Measurements from ENCODE around the gene COL15A1. TPM values are rescaled to one million over a fixed set of nuclear protein-coding genes. Genes with fewer than 3 reads are reported as not detected.

COL15A1 gene
- total RNA-seq, 2 experiments from 2014 or later: not detected

- H3K36me3 Mint-ChIP-seq (ENCODE audit: low read depth): no peaks in the 10 kb centered on the region
- peaks cover 19% of the 10 kb centered on the region for H3K4me1 Mint-ChIP-seq
- DNase-seq (peak; percentile 79), ATAC-seq (peak; percentile 75)
- ChIA-PET CTCF (interaction anchor here (0.5 to 8.4 kb wide), 25 partner anchors 10 to 1312 kb away, joined by 3 to 122 read pairs (median 5); no protein-coding TSS in a partner anchor), POLR2A (interaction anchor here (0.6 kb wide), 1 partner anchor 11 kb away, joined by 3 read pairs; no protein-coding TSS in a partner anchor)
- H3K4me3 Mint-ChIP-seq: no peak overlapping the region
- intact Hi-C loops (cut with DNase I, micrococcal nuclease): loop anchor here (1.0 to 10.0 kb wide), 4 partner anchors 24 to 192 kb away; no protein-coding TSS in a partner anchor
- H3K27me3 Mint-ChIP-seq: no peaks in the 10 kb centered on the region
- no peak overlapping the region for H3K27ac Mint-ChIP-seq
- no peaks in the 10 kb centered on the region for H3K9me3 Mint-ChIP-seq (ENCODE audit: low read depth)
These were observed 54.9 kb downstream of the COL15A1 start for GRCh38 chr9:98998441-98999151.

GRCh38 chr9:98999152-98999525 is 55.4 kb downstream of the COL15A1 start:
- H3K9me3 Mint-ChIP-seq (ENCODE audit: low read depth): no peaks in the 10 kb centered on the region
- H3K4me1 Mint-ChIP-seq: peaks cover 16% of the 10 kb centered on the region
- POLR2A ChIA-PET: interaction anchor here (0.7 kb wide), 1 partner anchor 224 kb away, joined by 3 read pairs; no protein-coding TSS in a partner anchor
- CTCF ChIA-PET: interaction anchor here (0.6 to 8.4 kb wide), 11 partner anchors 11 to 193 kb away, joined by 3 to 122 read pairs (median 5); no protein-coding TSS in a partner anchor
- H3K27ac Mint-ChIP-seq: no peak overlapping the region
- no peaks in the 10 kb centered on the region for H3K36me3 Mint-ChIP-seq (ENCODE audit: low read depth)
- ATAC-seq (no peak), DNase-seq (no peak)
- no peak overlapping the region for H3K4me3 Mint-ChIP-seq
- no peaks in the 10 kb centered on the region for H3K27me3 Mint-ChIP-seq
- intact Hi-C loops (cut with DNase I, micrococcal nuclease): loop anchor here (1.0 to 10.0 kb wide), 3 partner anchors 24 to 151 kb away; no protein-coding TSS in a partner anchor

GRCh38 chr9:99000476-99001395 is 57.0 kb downstream of the COL15A1 start:
- H3K4me3 Mint-ChIP-seq: no peak overlapping the region
- H3K36me3 Mint-ChIP-seq (ENCODE audit: low read depth): no peaks in the 10 kb centered on the region
- ATAC-seq (peak; percentile 71), DNase-seq (peak; percentile 74)
- peaks cover 16% of the 10 kb centered on the region for H3K4me1 Mint-ChIP-seq
- intact Hi-C loops (cut with DNase I, micrococcal nuclease): loop anchor here (1.0 kb wide), 2 partner anchors 25 to 140 kb away; no protein-coding TSS in a partner anchor
- CTCF ChIA-PET: interaction anchor here (0.7 to 8.4 kb wide), 8 partner anchors 9 to 153 kb away, joined by 3 to 122 read pairs (median 5); no protein-coding TSS in a partner anchor
- no peaks in the 10 kb centered on the region for H3K9me3 Mint-ChIP-seq (ENCODE audit: low read depth)
- POLR2A ChIA-PET: no interaction called here
- no peaks in the 10 kb centered on the region for H3K27me3 Mint-ChIP-seq
- peak overlapping the region; percentile 61 for H3K27ac Mint-ChIP-seq

GRCh38 chr9:99001892-99002291 is 58.2 kb downstream of the COL15A1 start:
- ChIA-PET CTCF (interaction anchor here (0.6 to 8.4 kb wide), 6 partner anchors 7 to 159 kb away, joined by 3 to 122 read pairs (median 6); no protein-coding TSS in a partner anchor), POLR2A (no interaction called here)
- intact Hi-C loops (cut with DNase I, micrococcal nuclease): no loop called here
- Mint-ChIP-seq H3K9me3 (ENCODE audit: low read depth) (no peaks in the 10 kb centered on the region), H3K27me3 (no peaks in the 10 kb centered on the region), H3K27ac (no peak overlapping the region), H3K4me3 (no peak overlapping the region), H3K4me1 (peaks cover 16% of the 10 kb centered on the region), H3K36me3 (ENCODE audit: low read depth) (no peaks in the 10 kb centered on the region)
- ATAC-seq (no peak), DNase-seq (no peak)

GRCh38 chr9:99002706-99003105 is 59.0 kb downstream of the COL15A1 start:
- ChIA-PET CTCF (interaction anchor here (1.1 to 8.4 kb wide), 4 partner anchors 8 to 147 kb away, joined by 3 to 122 read pairs (median 12); no protein-coding TSS in a partner anchor), POLR2A (no interaction called here)
- Mint-ChIP-seq H3K36me3 (ENCODE audit: low read depth) (no peaks in the 10 kb centered on the region), H3K27ac (no peak overlapping the region), H3K4me3 (no peak overlapping the region), H3K9me3 (ENCODE audit: low read depth) (no peaks in the 10 kb centered on the region), H3K27me3 (no peaks in the 10 kb centered on the region), H3K4me1 (peaks cover 16% of the 10 kb centered on the region)
- DNase-seq (no peak), ATAC-seq (no peak)
- intact Hi-C loops (cut with DNase I, micrococcal nuclease): no loop called here

GRCh38 chr9:99003308-99003707 is 59.6 kb downstream of the COL15A1 start:
- POLR2A ChIA-PET: no interaction called here
- Mint-ChIP-seq H3K4me1 (peaks cover 16% of the 10 kb centered on the region), H3K27me3 (no peaks in the 10 kb centered on the region), H3K27ac (no peak overlapping the region), H3K36me3 (ENCODE audit: low read depth) (no peaks in the 10 kb centered on the region), H3K9me3 (ENCODE audit: low read depth) (no peaks in the 10 kb centered on the region), H3K4me3 (no peak overlapping the region)
- CTCF ChIA-PET: interaction anchor here (0.6 to 8.4 kb wide), 5 partner anchors 8 to 742 kb away, joined by 3 to 122 read pairs (median 4); no protein-coding TSS in a partner anchor
- DNase-seq (no peak), ATAC-seq (no peak)
- intact Hi-C loops (cut with DNase I, micrococcal nuclease): no loop called here

GRCh38 chr9:99004115-99004514 is 60.4 kb downstream of the COL15A1 start:
- intact Hi-C loops (cut with DNase I, micrococcal nuclease): no loop called here
- CTCF ChIA-PET: no interaction called here

GRCh38 chr9:99004717-99005460 is 61.2 kb downstream of the COL15A1 start:
- H3K4me1 Mint-ChIP-seq: peaks cover 16% of the 10 kb centered on the region
- POLR2A ChIA-PET: interaction anchor here (0.6 kb wide), 1 partner anchor 903 kb away, joined by 9 read pairs; no protein-coding TSS in a partner anchor
- CTCF ChIA-PET: interaction anchor here (1.0 to 1.3 kb wide), 2 partner anchors 10 to 93 kb away, joined by 3 to 5 read pairs; no protein-coding TSS in a partner anchor

More at GRCh38 chr9:99004115-99004514, 60.4 kb downstream of the COL15A1 start:
- H3K4me3 Mint-ChIP-seq: no peak overlapping the region
- DNase-seq (no peak), ATAC-seq (no peak)
- no peaks in the 10 kb centered on the region for H3K9me3 Mint-ChIP-seq (ENCODE audit: low read depth)
- POLR2A ChIA-PET: no interaction called here
- H3K4me1 Mint-ChIP-seq: peaks cover 16% of the 10 kb centered on the region
- H3K27ac Mint-ChIP-seq: no peak overlapping the region
- no peaks in the 10 kb centered on the region for H3K27me3 Mint-ChIP-seq
- no peaks in the 10 kb centered on the region for H3K36me3 Mint-ChIP-seq (ENCODE audit: low read depth)

GRCh38 chr9:99005651-99006050 is 61.9 kb downstream of the COL15A1 start:
- Mint-ChIP-seq H3K36me3 (ENCODE audit: low read depth) (no peaks in the 10 kb centered on the region), H3K27me3 (no peaks in the 10 kb centered on the region), H3K9me3 (ENCODE audit: low read depth) (peaks cover 4% of the 10 kb centered on the region), H3K27ac (no peak overlapping the region), H3K4me3 (no peak overlapping the region), H3K4me1 (peaks cover 11% of the 10 kb centered on the region)
- POLR2A ChIA-PET: interaction anchor here (0.6 kb wide), 1 partner anchor 904 kb away, joined by 9 read pairs; no protein-coding TSS in a partner anchor
- CTCF ChIA-PET: interaction anchor here (0.6 to 1.3 kb wide), 3 partner anchors 9 to 114 kb away, joined by 3 to 5 read pairs (median 5); no protein-coding TSS in a partner anchor
- intact Hi-C loops (cut with DNase I, micrococcal nuclease): no loop called here
- ATAC-seq (no peak), DNase-seq (no peak)

More at GRCh38 chr9:99004717-99005460, 61.2 kb downstream of the COL15A1 start:
- peaks cover under 1% of the 10 kb centered on the region for H3K9me3 Mint-ChIP-seq (ENCODE audit: low read depth)
- intact Hi-C loops (cut with DNase I, micrococcal nuclease): no loop called here
- DNase-seq (no peak), ATAC-seq (no peak)
- no peaks in the 10 kb centered on the region for H3K27me3 Mint-ChIP-seq
- H3K36me3 Mint-ChIP-seq (ENCODE audit: low read depth): no peaks in the 10 kb centered on the region
- H3K4me3 Mint-ChIP-seq: no peak overlapping the region
- H3K27ac Mint-ChIP-seq: no peak overlapping the region

GRCh38 chr9:99006511-99006910 is 62.8 kb downstream of the COL15A1 start:
- peaks cover 3% of the 10 kb centered on the region for H3K4me1 Mint-ChIP-seq
- ChIA-PET POLR2A (interaction anchor here (0.6 kb wide), 1 partner anchor 1106 kb away, joined by 3 read pairs; no protein-coding TSS in a partner anchor), CTCF (interaction anchor here (1.3 kb wide), 2 partner anchors 8 to 115 kb away, joined by 5 read pairs; no protein-coding TSS in a partner anchor)
- DNase-seq (no peak), ATAC-seq (no peak)
- H3K27me3 Mint-ChIP-seq: no peaks in the 10 kb centered on the region
- H3K36me3 Mint-ChIP-seq (ENCODE audit: low read depth): no peaks in the 10 kb centered on the region
- no peak overlapping the region for H3K4me3 Mint-ChIP-seq
- no peak overlapping the region for H3K27ac Mint-ChIP-seq
- peaks cover 4% of the 10 kb centered on the region for H3K9me3 Mint-ChIP-seq (ENCODE audit: low read depth)
- intact Hi-C loops (cut with DNase I, micrococcal nuclease): no loop called here

All from activated CD4-positive, alpha-beta T cell treated with anti-CD3 and anti-CD28 coated beads for 36 hours (primary cell).